ENCODE measurements around the gene PDGFRB.

GRCh38 chr5:150181027-150181426 is 25.4 kb upstream of the PDGFRB start:
- TF ChIP-seq POLR2AphosphoS5 (IDR thresholded peaks at IDR 0.05): no peak
- no peak for TF ChIP-seq EP300 (IDR thresholded peaks at IDR 0.05; ENCODE audit: low read depth)
- TF ChIP-seq CTCF (IDR thresholded peaks at IDR 0.05): no peak
